WTC11 (cell line): Measurements from ENCODE around the gene MAST1. TPM values are rescaled to one million over a fixed set of nuclear protein-coding genes. Genes with fewer than 3 reads are reported as not detected.

Experiments
- ATAC-seq: fragments of 200-7000 bp; cut with Tn5 transposase; 2 replicates; pipeline ENCODE4 v1.10.0; 2021; ENCODE audit warnings: mild to moderate bottlenecking, moderate library complexity
- CTCF ChIA-PET: fragments of 300-600 bp; sonication (Branson Sonifier 250); formaldehyde crosslinking; loops from one replicate; lab custom pipeline; 2021; ENCODE audit warnings: antibody characterized with exemption; lab: Charles Lee
- POLR2A ChIA-PET: fragments of 350-600 bp; sonication (Branson Sonifier 250); formaldehyde crosslinking; loops from one replicate; lab custom pipeline; 2021; ENCODE audit warnings: antibody characterized with exemption; lab: Charles Lee
- DNase-seq: peaks from one replicate; pipeline ENCODE4 v3.0.0; 2021; ENCODE audit warnings: low spot score
- H3K27ac Mint-ChIP-seq: 2 replicates; pipeline ENCODE4 v1.8.0; 2021; ENCODE audit warnings: mixed read lengths
- H3K27me3 Mint-ChIP-seq: 2 replicates; pipeline ENCODE4 v1.8.0; 2021; ENCODE audit warnings: low read depth, mild to moderate bottlenecking, moderate library complexity, mixed read lengths
- H3K36me3 Mint-ChIP-seq: 2 replicates; pipeline ENCODE4 v1.8.0; 2021; ENCODE audit warnings: mixed read lengths
- H3K4me1 Mint-ChIP-seq: 2 replicates; pipeline ENCODE4 v1.8.0; 2022; ENCODE audit warnings: mixed read lengths
- H3K4me3 Mint-ChIP-seq: 2 replicates; pipeline ENCODE4 v1.8.0; 2021; ENCODE audit warnings: mild to moderate bottlenecking, moderate library complexity, mixed read lengths
- H3K9me3 Mint-ChIP-seq: 2 replicates; pipeline ENCODE4 v1.8.0; 2021; ENCODE audit warnings: mixed read lengths
- ATF3 ChIP-seq: sonication (generic); formaldehyde crosslinking; conservative IDR thresholded peaks from 2 replicates; pipeline ENCODE4 v1.8.1; 2022; ENCODE audit warnings: mild to moderate bottlenecking, missing genetic modification reagents
- E2F4 ChIP-seq: sonication (generic); formaldehyde crosslinking; IDR thresholded peaks from 2 replicates; pipeline ENCODE4 v1.8.1; 2022; ENCODE audit warnings: low read depth, mild to moderate bottlenecking, moderate library complexity, missing genetic modification reagents, borderline replicate concordance
- ELF4 ChIP-seq: sonication (generic); formaldehyde crosslinking; IDR thresholded peaks from 2 replicates; pipeline ENCODE4 v1.8.1; 2022; ENCODE audit warnings: low read depth, mild to moderate bottlenecking, moderate library complexity, missing genetic modification reagents
- EMX1 ChIP-seq: fragments of 250-450 bp; sonication (Bioruptor Pico); IDR thresholded peaks from 2 replicates; pipeline ENCODE4 v1.8.0; 2021; ENCODE audit warnings: mild to moderate bottlenecking
- ETV6 ChIP-seq: sonication (generic); formaldehyde crosslinking; IDR thresholded peaks from 2 replicates; pipeline ENCODE4 v1.8.1; 2022; ENCODE audit warnings: mild to moderate bottlenecking, missing genetic modification reagents
- GRHL2 ChIP-seq: fragments of 250-450 bp; sonication (Bioruptor Pico); IDR thresholded peaks from 2 replicates; pipeline ENCODE4 v1.8.0; 2022; ENCODE audit warnings: mild to moderate bottlenecking, moderate library complexity; ENCODE audit not compliant: insufficient replicate concordance, severe bottlenecking
- HMGA2 ChIP-seq: fragments of 250-450 bp; sonication (Bioruptor Pico); IDR thresholded peaks from 2 replicates; pipeline ENCODE4 v1.4.0; 2021; ENCODE audit warnings: mild to moderate bottlenecking, moderate library complexity
- PRDM15 ChIP-seq: sonication (generic); formaldehyde crosslinking; IDR thresholded peaks from 2 replicates; pipeline ENCODE4 v1.8.0; 2022; ENCODE audit warnings: missing genetic modification reagents
- TEAD1 ChIP-seq: sonication (generic); formaldehyde crosslinking; IDR thresholded peaks from 2 replicates; pipeline ENCODE4 v1.8.0; 2022; ENCODE audit warnings: mild to moderate bottlenecking, missing genetic modification reagents
- TP53 ChIP-seq: sonication (generic); formaldehyde crosslinking; IDR thresholded peaks from 2 replicates; pipeline ENCODE4 v1.8.1; 2023; ENCODE audit warnings: mild to moderate bottlenecking, missing genetic modification reagents
- ZNF121 ChIP-seq: sonication (generic); formaldehyde crosslinking; IDR thresholded peaks from 2 replicates; pipeline ENCODE4 v1.8.0; 2023; ENCODE audit warnings: missing genetic modification reagents
- ZNF232 ChIP-seq: sonication (generic); formaldehyde crosslinking; IDR thresholded peaks from 2 replicates; pipeline ENCODE4 v1.8.0; 2022; ENCODE audit warnings: mild to moderate bottlenecking, missing genetic modification reagents
- ZNF317 ChIP-seq: sonication (generic); formaldehyde crosslinking; IDR thresholded peaks from 2 replicates; pipeline ENCODE4 v1.8.1; 2023; ENCODE audit warnings: low read depth, mild to moderate bottlenecking, moderate library complexity, missing genetic modification reagents, borderline replicate concordance
- ZNF425 ChIP-seq: fragments of 250-450 bp; sonication (Bioruptor Pico); conservative IDR thresholded peaks from 2 replicates; pipeline ENCODE4 v1.9.0; 2021; ENCODE audit warnings: mild to moderate bottlenecking
- ZNF532 ChIP-seq: fragments of 250-450 bp; sonication (Bioruptor Pico); IDR thresholded peaks from 2 replicates; pipeline ENCODE4 v1.9.0; 2021; ENCODE audit warnings: mild to moderate bottlenecking, borderline replicate concordance
- total RNA-seq: library from RNA; stranded (reverse); gene quantifications from 3 replicates; pipeline ENCODE4 v1.2.3, GENCODE V29; 2021

The MAST1 gene
- total RNA-seq, 1 experiment from 2014 or later = 24.3 TPM

- Mint-ChIP-seq H3K4me3 (0 out of 2 replicates have a peak overlapping the region, but pooled peaks have one; percentile 31), H3K27me3 (peaks cover 22% of the 10 kb centered on the region), H3K9me3 (peaks cover 9% of the 10 kb centered on the region), H3K27ac (no peak overlapping the region), H3K4me1 (peaks cover 13% of the 10 kb centered on the region), H3K36me3 (peaks cover 12% of the 10 kb centered on the region)
- ChIA-PET CTCF (interaction anchor here (3.3 kb wide), 1 partner anchor 47 kb away, joined by 14 read pairs; no protein-coding TSS in a partner anchor), POLR2A (no interaction called here)
- ATAC-seq = no peak
- DNase-seq = no peak
- no peak for TF ChIP-seq GRHL2 (CRISPR knock-in tag)
- TF ChIP-seq ELF4 (CRISPR knock-in tag) = no peak
- TF ChIP-seq ZNF532 (CRISPR knock-in tag) = no peak
- no peak for TF ChIP-seq ETV6
- no peak for TF ChIP-seq ZNF317 (CRISPR knock-in tag)
- TF ChIP-seq TP53 (CRISPR knock-in tag) = no peak
- TF ChIP-seq ZNF232 (CRISPR knock-in tag) = no peak
- TF ChIP-seq E2F4 (CRISPR knock-in tag) = no peak
- TF ChIP-seq HMGA2 (CRISPR knock-in tag) = no peak
- no peak for TF ChIP-seq ZNF425 (CRISPR knock-in tag)
- no peak for TF ChIP-seq EMX1 (CRISPR knock-in tag)
- TF ChIP-seq PRDM15 (CRISPR knock-in tag) = no peak
Measured at GRCh38 chr19:12918253-12918652, 79.9 kb downstream of the MAST1 start.

GRCh38 chr19:12921047-12921446, 82.7 kb downstream of the MAST1 start:
- no peaks in the 10 kb centered on the region for H3K4me1 Mint-ChIP-seq
- TF ChIP-seq TEAD1 (CRISPR knock-in tag) = no peak
- TF ChIP-seq ZNF121 = peak; percentile 68; the same call in 1 of the 2 replicates
- TF ChIP-seq ATF3 (CRISPR knock-in tag) = no peak
- ATAC-seq (no peak), DNase-seq (no peak)
- ChIA-PET CTCF (interaction anchor here (0.7 to 1.4 kb wide), 3 partner anchors 36 to 70 kb away, joined by 3 to 6 read pairs (median 5); no protein-coding TSS in a partner anchor), POLR2A (interaction anchor here (0.5 to 1.0 kb wide), 3 partner anchors 13 to 1947 kb away, joined by 3 to 7 read pairs (median 4); partner anchors contain the start of gene FARSA)
- H3K36me3 Mint-ChIP-seq = peaks cover 36% of the 10 kb centered on the region
- peak overlapping the region; percentile 46; the same call in 1 of the 2 replicates for H3K27ac Mint-ChIP-seq
- H3K9me3 Mint-ChIP-seq = peaks cover 9% of the 10 kb centered on the region
- H3K4me3 Mint-ChIP-seq = no peak overlapping the region
- H3K27me3 Mint-ChIP-seq = peaks cover 22% of the 10 kb centered on the region
